ENCODE measurements around the gene RSPH1. TPM values are rescaled to one million over a fixed set of nuclear protein-coding genes. Genes with fewer than 3 reads are reported as not detected.
A peak's percentile ranks its signal among the peaks of the same experiment; 100 is the strongest.

Gene RSPH1
- total RNA-seq, 1 experiment from 2014 or later = 0.31 TPM

DNA sequence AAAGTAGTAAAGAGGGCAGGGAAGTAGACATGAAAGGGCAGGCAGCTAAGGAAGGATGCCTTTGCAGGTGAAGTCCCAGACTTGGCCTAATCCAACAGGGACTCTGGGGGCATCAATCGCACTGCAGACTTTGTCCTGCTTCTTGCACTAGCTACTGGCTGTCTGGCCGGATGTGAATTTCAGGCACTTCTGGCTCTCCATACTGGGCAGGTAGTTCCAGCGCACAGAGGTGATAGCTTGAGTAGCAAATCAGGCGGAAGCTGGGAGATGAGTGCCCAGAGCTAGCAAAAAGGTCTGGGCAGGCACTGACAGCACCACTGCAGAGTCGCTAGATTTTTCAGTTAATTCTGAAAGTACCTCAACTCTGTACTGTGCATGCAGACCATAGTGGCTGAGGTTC, 997 bp downstream of the RSPH1 start:
- Histone ChIP-seq H3K14ac (ENCODE audit: insufficient read depth, low read length) (no peak overlapping the region), H3K79me1 (ENCODE audit: insufficient read depth, low read depth, low read length, poor library complexity, severe bottlenecking) (no peaks in the 10 kb centered on the region), H3T11ph (ENCODE audit: low read length) (no peak overlapping the region), H2AK5ac (ENCODE audit: insufficient read length, low read length) (no peak overlapping the region), H4K8ac (replicated peaks; ENCODE audit: insufficient read length, low read depth, low read length) (no peak overlapping the region), H3K18ac (ENCODE audit: insufficient read length, low read depth, low read length) (no peak overlapping the region), H3K9me3 (ENCODE audit: control insufficient read depth, low read depth, low read length) (no peaks in the 10 kb centered on the region), H3K23ac (ENCODE audit: insufficient read length, low read depth, low read length) (no peak overlapping the region), H2AFZ (ENCODE audit: low read length) (no peak overlapping the region), H3K9ac (ENCODE audit: extremely low read depth, insufficient read length, low read length) (no peak overlapping the region), H3K27ac (ENCODE audit: insufficient read length, low read depth, low read length) (no peak overlapping the region), H3K23me2 (ENCODE audit: insufficient read length, low read depth, low read length, poor library complexity, severe bottlenecking) (peaks cover 12% of the 10 kb centered on the region), H3K27me3 (ENCODE audit: insufficient read depth, low read length) (no peaks in the 10 kb centered on the region), H3K4me2 (ENCODE audit: insufficient read depth, insufficient read length, low read length) (peak overlapping the region; percentile 73), H2BK20ac (ENCODE audit: low read depth, low read length, poor library complexity, severe bottlenecking) (no peak overlapping the region), H2BK12ac (ENCODE audit: insufficient read length, low read depth, low read length) (no peak overlapping the region), H2BK15ac (ENCODE audit: low read depth, low read length) (no peak overlapping the region), H3K4ac (ENCODE audit: low read depth, low read length) (no peak overlapping the region), H2BK120ac (ENCODE audit: low read depth, low read length, poor library complexity, severe bottlenecking) (no peak overlapping the region), H3K79me2 (ENCODE audit: insufficient read depth, low read length) (no peaks in the 10 kb centered on the region), H3K4me1 (ENCODE audit: insufficient read depth, low read length) (no peaks in the 10 kb centered on the region; the same call in 1 of the 2 replicates), H4K20me1 (ENCODE audit: control insufficient read depth, insufficient read depth, insufficient read length) (no peaks in the 10 kb centered on the region), H4K91ac (ENCODE audit: insufficient read length, low read depth, low read length) (no peak overlapping the region), H2BK5ac (ENCODE audit: insufficient read length, low read length) (no peak overlapping the region), H3K56ac (ENCODE audit: insufficient read length, low read depth, low read length) (no peak overlapping the region), H4K5ac (ENCODE audit: insufficient read length, low read depth, low read length) (no peak overlapping the region)
- H3K4me1 Mint-ChIP-seq = peaks cover 24 to 33% of the 10 kb centered on the region in 2 experiments
- H3K4me3 Mint-ChIP-seq = peak overlapping the region in 1 of 2 experiments; percentile 12; a peak in 1 of 5 replicates
- WGBS (ENCODE audit: extremely low coverage, insufficient read length, low lambda C conversion rate) = no CpG with 5 or more reads among the region's 5 CpGs
- H3K27me3 Mint-ChIP-seq (ENCODE audit: low read depth) = peaks cover 8% of the 10 kb centered on the region
- TF ChIP-seq, protein P1, sequence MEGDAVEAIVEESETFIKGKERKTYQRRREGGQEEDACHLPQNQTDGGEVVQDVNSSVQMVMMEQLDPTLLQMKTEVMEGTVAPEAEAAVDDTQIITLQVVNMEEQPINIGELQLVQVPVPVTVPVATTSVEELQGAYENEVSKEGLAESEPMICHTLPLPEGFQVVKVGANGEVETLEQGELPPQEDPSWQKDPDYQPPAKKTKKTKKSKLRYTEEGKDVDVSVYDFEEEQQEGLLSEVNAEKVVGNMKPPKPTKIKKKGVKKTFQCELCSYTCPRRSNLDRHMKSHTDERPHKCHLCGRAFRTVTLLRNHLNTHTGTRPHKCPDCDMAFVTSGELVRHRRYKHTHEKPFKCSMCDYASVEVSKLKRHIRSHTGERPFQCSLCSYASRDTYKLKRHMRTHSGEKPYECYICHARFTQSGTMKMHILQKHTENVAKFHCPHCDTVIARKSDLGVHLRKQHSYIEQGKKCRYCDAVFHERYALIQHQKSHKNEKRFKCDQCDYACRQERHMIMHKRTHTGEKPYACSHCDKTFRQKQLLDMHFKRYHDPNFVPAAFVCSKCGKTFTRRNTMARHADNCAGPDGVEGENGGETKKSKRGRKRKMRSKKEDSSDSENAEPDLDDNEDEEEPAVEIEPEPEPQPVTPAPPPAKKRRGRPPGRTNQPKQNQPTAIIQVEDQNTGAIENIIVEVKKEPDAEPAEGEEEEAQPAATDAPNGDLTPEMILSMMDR (conservative IDR thresholded peaks at IDR 0.05) = no peak
- no peak overlapping the region; a peak in 1 of 7 replicates for H3K27ac Mint-ChIP-seq
- no peak for DNase-seq
- H3K9me3 Mint-ChIP-seq = no peaks in the 10 kb centered on the region
- no peaks in the 10 kb centered on the region for H3K36me3 Mint-ChIP-seq (ENCODE audit: insufficient read depth in 1 of 3, low read depth in 3 of 3)

Measured in H9 (cell line).